ENCODE measurements around the gene CDC42EP2. TPM values are rescaled to one million over a fixed set of nuclear protein-coding genes. Genes with fewer than 3 reads are reported as not detected.

Gene CDC42EP2
- total and polyA plus RNA-seq, 10 of the 15 experiments (the other 5 are each of a cell fraction or from before 2014, with no cell fraction given): 0.03 to 1.2 (median 0.09) TPM; not detected in 3

DNA sequence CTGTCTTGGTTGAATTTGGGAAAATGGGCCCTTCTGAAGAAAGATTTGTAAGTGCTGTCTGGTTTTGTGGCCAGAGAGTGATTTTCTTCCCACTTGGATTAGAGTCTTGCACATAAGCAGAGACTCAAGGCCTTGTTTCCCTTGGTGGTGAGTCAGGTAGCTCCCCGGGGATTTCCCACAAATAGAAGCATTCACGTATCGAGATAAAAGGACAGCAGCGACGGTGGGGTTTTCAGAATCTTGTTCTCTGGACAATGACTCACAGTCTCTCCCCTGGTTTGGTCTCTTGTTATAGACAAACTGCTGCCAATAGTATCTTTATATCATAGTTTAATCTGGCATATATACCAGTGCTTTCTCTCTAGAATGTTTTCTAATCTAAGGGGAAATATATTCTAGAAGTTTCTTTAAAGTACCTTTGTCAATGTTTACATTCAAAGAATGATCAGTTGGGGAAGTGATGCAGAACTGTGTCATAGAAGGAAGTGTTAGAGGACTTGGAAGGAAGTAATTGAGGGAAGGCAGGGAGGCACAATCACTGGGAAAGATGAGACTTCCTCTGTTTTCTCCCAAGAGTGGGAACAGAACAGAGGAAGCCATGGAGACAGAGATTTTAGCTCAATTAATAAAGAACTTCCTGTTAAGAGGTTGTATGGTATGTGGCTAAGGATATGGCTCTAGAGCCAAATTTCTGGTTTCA lies 34.8 kb upstream of the CDC42EP2 start:
- no TSS peak for BruUV-seq (replicated peaks)
- H3K4me1 ChIP-seq (ENCODE audit: control insufficient read depth, insufficient read depth, low read length): peaks cover 9% of the 10 kb centered on the region; the same call in 1 of the 2 replicates
- POLR2A ChIA-PET: interaction anchor here (0.5 to 2.2 kb wide), 9 partner anchors 8 to 411 kb away, joined by 3 to 9 read pairs (median 4); partner anchors contain the start of genes CDC42EP2, DPF2 and POLA2
- H3K9me3 ChIP-seq (replicated peaks; ENCODE audit: control insufficient read depth, insufficient read depth, low read length): no peaks in the 10 kb centered on the region
- H3K4me2 ChIP-seq (ENCODE audit: control insufficient read depth, insufficient read depth): peak overlapping the region; percentile 1; the same call in 1 of the 2 replicates
- intact Hi-C loops (cut with micrococcal nuclease; ENCODE audit: unreplicated experiment): no loop called here
- H3K36me3 ChIP-seq (ENCODE audit: control insufficient read depth in 2 of 2, insufficient read depth in 2 of 2, low read length in 1 of 2): peaks cover 14 to 34% of the 10 kb centered on the region in 2 experiments
- H2AFZ ChIP-seq (ENCODE audit: control insufficient read depth, low read depth, low read length): no peak overlapping the region; the same call in none of the 2 replicates
- ATAC-seq: peak; percentile 93
- no peaks in the 10 kb centered on the region for H3K27me3 ChIP-seq (replicated peaks in 1 of 2; ENCODE audit: control insufficient read depth in 2 of 2, insufficient read depth in 2 of 2, low read length in 1 of 2)
- peak; percentile 7 for FAIRE-seq
- CTCF ChIA-PET: interaction anchor here (0.7 to 11.8 kb wide), 8 partner anchors 8 to 59 kb away, joined by 4 to 351 read pairs (median 8); partner anchors contain the start of genes CDC42EP2 and DPF2
- H3K9ac ChIP-seq (ENCODE audit: control insufficient read depth, insufficient read depth, low read length): peak overlapping the region; percentile 2; the same call in 1 of the 2 replicates
- SMC1A ChIA-PET (ENCODE audit: uncharacterized antibody, unreplicated experiment): interaction anchor here (0.6 to 10.3 kb wide), 7 partner anchors 10 to 352 kb away, joined by 3 to 180 read pairs (median 8); partner anchors contain the start of genes CDC42EP2 and POLA2
- DNase-seq (ENCODE audit: low read depth, low spot score): peak; percentile 46
- no peaks in the 10 kb centered on the region for H4K20me1 ChIP-seq (ENCODE audit: control insufficient read depth, insufficient read depth)
- no peaks in the 10 kb centered on the region for H3K79me2 ChIP-seq (ENCODE audit: control insufficient read depth, insufficient read depth, low read length)
- peak overlapping the region; percentile 79 for H3K27ac ChIP-seq (ENCODE audit: control insufficient read depth, insufficient read depth)
- 2% methylated on average over 5 of the region's 5 CpGs for WGBS (ENCODE audit: insufficient coverage, insufficient replicate concordance, low lambda C conversion rate, missing lambda C conversion rate)
- in situ Hi-C loops (cut with MboI): no loop called here
- no peak overlapping the region for H3K4me3 ChIP-seq
- RAD21 ChIA-PET (ENCODE audit: unreplicated experiment): interaction anchor here (1.0 to 8.7 kb wide), 8 partner anchors 10 to 432 kb away, joined by 3 to 254 read pairs (median 5); partner anchors contain the start of genes CDC42EP2, DPF2 and POLA2
- TF ChIP-seq RCOR1 (conservative IDR thresholded peaks at IDR 0.05; ENCODE audit: low read depth, low read length) (no peak), CHD2 (IDR thresholded peaks at IDR 0.05; ENCODE audit: borderline replicate concordance, low read depth, low read length) (no peak), DPF2 (IDR thresholded peaks at IDR 0.05) (no peak), RELA (IDR thresholded peaks at IDR 0.05; ENCODE audit: borderline replicate concordance, partially characterized antibody) (peak; percentile 12), IKZF2 (IDR thresholded peaks at IDR 0.05) (peak; percentile 65 to 71), RAD21 (IDR thresholded peaks at IDR 0.05; ENCODE audit: insufficient read depth, low read depth, low read length) (no peak), SREBF2 (IDR thresholded peaks at IDR 0.05; ENCODE audit: low read length) (no peak), EED (IDR thresholded peaks at IDR 0.05; ENCODE audit: low read depth) (no peak), RAD51 (IDR thresholded peaks at IDR 0.05) (no peak), FOXM1 (IDR thresholded peaks at IDR 0.05; ENCODE audit: low read depth, low read length) (no peak), TAF1 (IDR thresholded peaks at IDR 0.05; ENCODE audit: borderline replicate concordance, low read depth, low read length) (no peak), RFX5 (IDR thresholded peaks at IDR 0.05; ENCODE audit: low read depth, low read length) (no peak), ZBED1 (IDR thresholded peaks at IDR 0.05; ENCODE audit: borderline replicate concordance) (no peak; the same call in 1 of the 2 replicates), CHD1 (IDR thresholded peaks at IDR 0.05; ENCODE audit: low read depth, low read length) (no peak), POLR2AphosphoS2 (IDR thresholded peaks at IDR 0.05; ENCODE audit: low read depth, low read length) (no peak), NFXL1 (IDR thresholded peaks at IDR 0.05; ENCODE audit: borderline replicate concordance) (no peak), PML (IDR thresholded peaks at IDR 0.05; ENCODE audit: low read length) (no peak), ZNF274 (IDR thresholded peaks at IDR 0.05; ENCODE audit: insufficient read depth, insufficient read length) (no peak), IKZF1 (conservative IDR thresholded peaks at IDR 0.05) (0 out of 2 replicates have a peak, but pooled peaks have one; percentile 48), ATF7 (IDR thresholded peaks at IDR 0.05; ENCODE audit: low read depth) (peak; percentile 35; the same call in 1 of the 2 replicates)
- TF ChIP-seq, protein P1, sequence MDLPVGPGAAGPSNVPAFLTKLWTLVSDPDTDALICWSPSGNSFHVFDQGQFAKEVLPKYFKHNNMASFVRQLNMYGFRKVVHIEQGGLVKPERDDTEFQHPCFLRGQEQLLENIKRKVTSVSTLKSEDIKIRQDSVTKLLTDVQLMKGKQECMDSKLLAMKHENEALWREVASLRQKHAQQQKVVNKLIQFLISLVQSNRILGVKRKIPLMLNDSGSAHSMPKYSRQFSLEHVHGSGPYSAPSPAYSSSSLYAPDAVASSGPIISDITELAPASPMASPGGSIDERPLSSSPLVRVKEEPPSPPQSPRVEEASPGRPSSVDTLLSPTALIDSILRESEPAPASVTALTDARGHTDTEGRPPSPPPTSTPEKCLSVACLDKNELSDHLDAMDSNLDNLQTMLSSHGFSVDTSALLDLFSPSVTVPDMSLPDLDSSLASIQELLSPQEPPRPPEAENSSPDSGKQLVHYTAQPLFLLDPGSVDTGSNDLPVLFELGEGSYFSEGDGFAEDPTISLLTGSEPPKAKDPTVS (IDR thresholded peaks at IDR 0.05; ENCODE audit: low read depth, low read length): 0 out of 2 replicates have a peak, but pooled peaks have one; percentile 50
- TF ChIP-seq, protein P2, sequence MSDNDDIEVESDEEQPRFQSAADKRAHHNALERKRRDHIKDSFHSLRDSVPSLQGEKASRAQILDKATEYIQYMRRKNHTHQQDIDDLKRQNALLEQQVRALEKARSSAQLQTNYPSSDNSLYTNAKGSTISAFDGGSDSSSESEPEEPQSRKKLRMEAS (IDR thresholded peaks at IDR 0.05; ENCODE audit: low read depth, low read length): no peak
- TF ChIP-seq, protein P3, sequence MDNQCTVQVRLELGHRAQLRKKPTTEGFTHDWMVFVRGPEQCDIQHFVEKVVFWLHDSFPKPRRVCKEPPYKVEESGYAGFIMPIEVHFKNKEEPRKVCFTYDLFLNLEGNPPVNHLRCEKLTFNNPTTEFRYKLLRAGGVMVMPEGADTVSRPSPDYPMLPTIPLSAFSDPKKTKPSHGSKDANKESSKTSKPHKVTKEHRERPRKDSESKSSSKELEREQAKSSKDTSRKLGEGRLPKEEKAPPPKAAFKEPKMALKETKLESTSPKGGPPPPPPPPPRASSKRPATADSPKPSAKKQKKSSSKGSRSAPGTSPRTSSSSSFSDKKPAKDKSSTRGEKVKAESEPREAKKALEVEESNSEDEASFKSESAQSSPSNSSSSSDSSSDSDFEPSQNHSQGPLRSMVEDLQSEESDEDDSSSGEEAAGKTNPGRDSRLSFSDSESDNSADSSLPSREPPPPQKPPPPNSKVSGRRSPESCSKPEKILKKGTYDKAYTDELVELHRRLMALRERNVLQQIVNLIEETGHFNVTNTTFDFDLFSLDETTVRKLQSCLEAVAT (IDR thresholded peaks at IDR 0.05): no peak

All from GM12878 (cell line).